GM13977 (cell line): ENCODE data around the gene BCKDHA.
A peak's percentile ranks its signal among the peaks of the same experiment; 100 is the strongest.

Experiments
- DNase-seq: peaks from one replicate; pipeline ENCODE4 v3.0.0; 2012; ENCODE audit warnings: low spot score
- in situ Hi-C: fragments of 300-500 bp; cut with MboI; formaldehyde crosslinking; loops from one replicate; pipeline ENCODE4 v1.12.0; 2022; ENCODE audit warnings: low sequenced_read_pairs, low pct_unique_long_range_greater_than_20kb, mixed read lengths, inconsistent platforms; ENCODE audit not compliant: unreplicated experiment
- TF ChIP-seq, protein P1 (sequence below): IDR thresholded peaks from 2 replicates; pipeline ENCODE4 v1.5.1; 2012; ENCODE audit warnings: mild to moderate bottlenecking, control low read depth; ENCODE audit not compliant: insufficient read depth; ENCODE audit errors: extremely low read depth, missing control alignments

The BCKDHA gene

DNA sequence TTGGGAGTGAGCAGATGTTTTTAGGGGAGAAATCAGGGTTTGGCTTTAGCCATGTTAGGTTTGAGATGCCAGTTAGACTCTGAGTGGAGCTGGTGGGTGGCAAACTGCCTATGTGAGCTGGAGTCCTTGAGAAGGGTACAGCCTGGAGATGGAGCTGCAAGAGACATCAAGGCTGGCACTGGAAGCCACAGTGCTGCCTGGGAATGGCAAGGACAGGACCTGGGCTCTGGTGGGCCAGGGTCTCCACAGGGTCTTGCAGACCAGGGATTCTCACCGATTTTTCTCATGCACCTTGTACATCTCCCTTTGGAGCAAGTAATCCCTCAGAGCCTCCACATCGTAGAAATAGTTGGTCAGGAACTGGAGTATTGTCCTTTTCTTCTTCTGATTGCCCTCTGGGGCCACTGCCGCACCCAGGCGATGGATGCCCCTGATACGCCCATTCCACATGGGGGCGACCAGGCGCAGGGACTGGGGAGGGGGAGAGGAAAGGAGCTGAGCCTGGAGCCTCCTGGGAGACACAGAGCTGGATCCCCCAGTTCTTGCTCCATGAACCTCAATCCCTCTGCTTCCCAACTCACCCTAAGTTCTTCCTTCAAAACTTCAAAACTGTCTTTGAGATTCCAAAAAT, 40.4 kb downstream of the BCKDHA start:
- peak; percentile 4 for DNase-seq
- in situ Hi-C loops, result no loop called here
- TF ChIP-seq, protein P1, sequence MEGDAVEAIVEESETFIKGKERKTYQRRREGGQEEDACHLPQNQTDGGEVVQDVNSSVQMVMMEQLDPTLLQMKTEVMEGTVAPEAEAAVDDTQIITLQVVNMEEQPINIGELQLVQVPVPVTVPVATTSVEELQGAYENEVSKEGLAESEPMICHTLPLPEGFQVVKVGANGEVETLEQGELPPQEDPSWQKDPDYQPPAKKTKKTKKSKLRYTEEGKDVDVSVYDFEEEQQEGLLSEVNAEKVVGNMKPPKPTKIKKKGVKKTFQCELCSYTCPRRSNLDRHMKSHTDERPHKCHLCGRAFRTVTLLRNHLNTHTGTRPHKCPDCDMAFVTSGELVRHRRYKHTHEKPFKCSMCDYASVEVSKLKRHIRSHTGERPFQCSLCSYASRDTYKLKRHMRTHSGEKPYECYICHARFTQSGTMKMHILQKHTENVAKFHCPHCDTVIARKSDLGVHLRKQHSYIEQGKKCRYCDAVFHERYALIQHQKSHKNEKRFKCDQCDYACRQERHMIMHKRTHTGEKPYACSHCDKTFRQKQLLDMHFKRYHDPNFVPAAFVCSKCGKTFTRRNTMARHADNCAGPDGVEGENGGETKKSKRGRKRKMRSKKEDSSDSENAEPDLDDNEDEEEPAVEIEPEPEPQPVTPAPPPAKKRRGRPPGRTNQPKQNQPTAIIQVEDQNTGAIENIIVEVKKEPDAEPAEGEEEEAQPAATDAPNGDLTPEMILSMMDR, result no peak

DNA sequence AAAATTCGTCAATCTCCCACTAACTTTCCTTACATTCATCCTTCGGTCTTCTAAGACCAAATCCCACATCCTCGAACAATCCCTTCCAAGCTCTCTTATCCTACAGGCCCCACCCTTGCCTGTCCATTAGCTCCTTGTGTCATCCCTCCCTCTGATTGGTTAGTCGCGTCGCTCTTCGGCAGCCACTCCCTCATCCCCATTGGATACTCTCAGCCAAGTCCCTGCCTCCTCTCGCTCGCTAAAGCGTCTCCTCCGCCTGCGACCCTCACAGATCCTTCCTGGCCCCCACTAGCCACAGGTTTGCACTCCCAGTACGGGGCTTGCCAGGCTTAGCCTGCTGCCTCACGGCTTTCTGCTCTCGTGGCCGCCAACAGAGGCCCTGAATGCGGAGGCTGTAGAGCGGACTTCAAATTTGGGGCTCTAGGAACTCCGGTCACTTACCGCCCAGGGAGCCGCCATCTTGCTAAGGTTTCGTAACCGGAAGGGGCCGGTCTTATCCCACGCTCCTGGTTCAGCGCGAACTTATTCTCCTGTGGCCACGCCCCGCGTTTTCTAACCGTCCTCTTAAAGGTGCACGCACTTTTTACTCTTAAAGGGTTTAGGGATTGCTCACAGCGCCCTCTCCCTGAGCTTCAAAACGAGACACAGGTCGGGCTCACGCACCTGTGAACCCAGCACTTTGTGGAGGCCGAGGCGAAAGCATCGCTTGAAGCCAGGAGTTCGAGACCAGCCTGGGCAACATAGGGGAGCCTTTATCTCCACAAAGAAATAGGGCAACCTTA, 42.0 kb downstream of the BCKDHA start, which contains the start of gene DMAC2:
DMAC2 (minus strand) TSS at position 472 of the 782 bp plus-strand sequence; CDS start at position 459, 13 bp downstream.
- TF ChIP-seq, protein P1, result peak; percentile 67
- peak; percentile 93 for DNase-seq
- in situ Hi-C loops, result loop anchor here (10.0 kb wide), 1 partner anchor 135 kb away; the partner anchor contains the start of gene CEACAM21

DNA sequence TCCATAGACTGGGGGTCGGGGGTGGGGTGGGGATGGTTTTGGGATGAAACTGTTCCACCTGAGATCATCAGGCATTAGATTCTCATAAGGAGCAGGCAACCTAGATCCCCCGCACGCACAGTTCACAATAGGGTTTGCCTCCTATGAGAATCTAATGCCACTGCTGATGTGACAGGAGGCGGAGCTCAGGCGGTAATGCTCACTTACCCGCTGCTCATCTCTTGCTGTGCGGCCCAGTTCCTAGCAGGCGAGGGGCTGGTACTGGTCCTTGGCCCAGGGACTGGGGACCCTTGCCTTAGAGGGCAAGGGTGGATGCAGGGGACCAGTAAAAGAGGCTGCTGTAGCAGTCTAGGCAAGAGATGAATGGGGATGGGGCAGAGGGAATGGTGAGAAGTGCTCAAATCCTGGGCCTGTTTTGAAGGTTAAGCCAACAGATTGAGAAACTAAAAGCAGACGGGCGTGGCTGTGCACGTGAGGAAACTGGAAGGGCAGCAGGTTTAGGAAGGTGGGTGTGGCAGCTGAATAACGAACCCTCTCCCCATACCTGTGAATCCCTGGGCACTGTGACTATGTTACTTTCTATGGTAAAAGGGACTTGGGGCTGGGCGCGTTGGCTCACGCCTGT, 43.8 kb downstream of the BCKDHA start:
- in situ Hi-C loops, result loop anchor here (10.0 kb wide), 1 partner anchor 133 kb away; the partner anchor contains the start of gene CEACAM21
- no peak for DNase-seq

DNA sequence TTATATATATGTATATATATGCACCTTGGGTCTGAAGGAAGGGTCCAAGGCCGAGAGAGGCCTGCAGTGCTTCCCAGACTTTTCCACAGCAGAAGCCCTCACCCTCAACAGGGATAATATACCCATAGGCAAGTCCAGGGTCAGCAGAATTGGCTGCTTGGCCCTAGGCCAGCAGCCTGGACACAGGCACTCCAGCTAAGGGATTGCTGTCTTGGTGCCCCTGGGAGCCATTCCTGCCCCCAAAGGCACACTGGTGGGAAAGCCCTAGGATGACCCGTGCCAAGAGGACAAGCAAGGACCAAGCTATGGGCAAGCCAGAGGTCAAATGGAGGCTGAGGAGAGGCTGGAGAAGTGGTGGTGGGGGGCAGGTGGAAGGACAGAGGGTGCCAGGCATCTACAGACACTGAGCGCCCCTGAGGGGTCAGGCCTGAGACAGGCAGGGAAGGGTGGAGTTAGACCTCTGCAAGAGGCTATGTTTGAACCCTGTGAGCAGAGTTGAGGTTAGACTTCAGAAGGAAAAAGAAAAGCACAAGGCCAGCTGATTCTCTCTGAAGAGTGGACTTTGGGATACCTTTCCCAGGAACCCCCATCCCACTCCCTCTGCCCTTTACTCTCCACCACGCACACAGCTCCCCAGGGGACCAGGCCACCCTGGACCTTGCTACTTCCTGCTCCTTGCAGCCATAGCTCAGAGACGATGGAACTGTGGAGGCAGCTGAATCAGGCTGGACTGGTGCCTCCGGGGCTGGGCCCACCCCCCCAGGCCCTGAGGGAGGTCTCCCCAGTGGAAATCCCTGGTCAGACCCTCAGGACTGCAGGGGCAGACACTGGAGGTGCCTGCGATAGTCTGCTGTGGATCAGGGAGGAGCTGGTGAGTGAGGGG, 45.1 kb downstream of the BCKDHA start, which contains the start of gene ERICH4:
ERICH4 (plus strand) TSS at position 684 of the 883 bp plus-strand sequence; CDS start at position 698, 14 bp downstream.
- DNase-seq, result no peak
- in situ Hi-C loops, result loop anchor here (10.0 kb wide), 1 partner anchor 132 kb away; the partner anchor contains the start of gene CEACAM21

More for the DNA sequence above, 43.8 kb downstream of the BCKDHA start:
- TF ChIP-seq, protein P1, result no peak

DNA sequence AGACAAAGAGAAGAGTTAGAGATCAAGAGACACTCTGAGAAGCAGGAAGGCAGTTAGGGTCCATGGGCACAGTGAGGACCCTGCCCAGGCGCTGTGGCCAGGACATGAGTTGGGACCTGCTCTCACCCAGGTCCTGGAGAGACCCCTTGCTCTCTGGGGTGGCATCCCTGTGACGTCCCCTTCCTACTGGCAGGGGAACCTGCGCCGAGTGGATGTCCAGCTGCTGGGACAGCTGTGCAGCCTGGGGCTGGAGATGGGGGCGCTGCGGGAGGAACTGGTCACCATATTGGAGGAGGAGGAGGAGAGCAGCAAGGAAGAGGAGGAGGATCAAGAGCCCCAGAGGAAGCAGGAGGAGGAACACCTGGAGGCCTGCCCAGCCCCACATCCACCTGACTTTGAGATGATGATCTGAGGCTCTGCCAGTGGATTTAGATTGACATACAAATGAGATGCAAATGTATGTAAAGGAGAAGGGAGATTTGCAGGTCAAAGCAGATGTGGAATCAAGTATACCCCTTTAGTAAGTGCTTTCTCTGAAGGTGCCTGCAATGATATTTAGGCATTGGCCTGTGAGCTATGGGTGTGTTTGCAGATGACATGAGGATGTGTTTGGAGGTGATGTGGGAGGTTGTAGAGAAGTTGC, 46.3 kb downstream of the BCKDHA start:
- TF ChIP-seq, protein P1, result no peak
- in situ Hi-C loops, result loop anchor here (10.0 kb wide), 1 partner anchor 131 kb away; the partner anchor contains the start of gene CEACAM21
- DNase-seq, result no peak

More for the DNA sequence above, 45.1 kb downstream of the BCKDHA start, which contains the start of gene ERICH4:
- TF ChIP-seq, protein P1, result no peak
